ENCODE measurements around the gene HDAC10. TPM values are rescaled to one million over a fixed set of nuclear protein-coding genes. Genes with fewer than 3 reads are reported as not detected.

Gene HDAC10
- total RNA-seq, 4 donors from 2014 or later: 1.2 to 40.5 (median 20.6) TPM

- H3K36me3 ChIP-seq: no peaks in the 10 kb centered on the region
- H3K4me1 ChIP-seq: no peaks in the 10 kb centered on the region
- H3K27ac ChIP-seq: no peak overlapping the region
- no peak overlapping the region for H3K4me3 ChIP-seq
- intact Hi-C loops (cut with DNase I; ENCODE audit: low total_unique reads): no loop called here
- no peak for DNase-seq
- H3K27me3 ChIP-seq: no peaks in the 10 kb centered on the region
- H3K9me3 ChIP-seq: no peaks in the 10 kb centered on the region
- TF ChIP-seq POLR2A (IDR thresholded peaks at IDR 0.05): no peak
These were observed 21.7 kb downstream of the HDAC10 start for GRCh38 chr22:50229370-50229769.

- Histone ChIP-seq H3K36me3 (no peaks in the 10 kb centered on the region), H3K9me3 (no peaks in the 10 kb centered on the region), H3K27me3 (no peaks in the 10 kb centered on the region), H3K4me3 (no peak overlapping the region), H3K27ac (no peak overlapping the region), H3K4me1 (no peaks in the 10 kb centered on the region)
- no peak for DNase-seq
- intact Hi-C loops (cut with DNase I; ENCODE audit: low total_unique reads): no loop called here
- TF ChIP-seq, protein P1, sequence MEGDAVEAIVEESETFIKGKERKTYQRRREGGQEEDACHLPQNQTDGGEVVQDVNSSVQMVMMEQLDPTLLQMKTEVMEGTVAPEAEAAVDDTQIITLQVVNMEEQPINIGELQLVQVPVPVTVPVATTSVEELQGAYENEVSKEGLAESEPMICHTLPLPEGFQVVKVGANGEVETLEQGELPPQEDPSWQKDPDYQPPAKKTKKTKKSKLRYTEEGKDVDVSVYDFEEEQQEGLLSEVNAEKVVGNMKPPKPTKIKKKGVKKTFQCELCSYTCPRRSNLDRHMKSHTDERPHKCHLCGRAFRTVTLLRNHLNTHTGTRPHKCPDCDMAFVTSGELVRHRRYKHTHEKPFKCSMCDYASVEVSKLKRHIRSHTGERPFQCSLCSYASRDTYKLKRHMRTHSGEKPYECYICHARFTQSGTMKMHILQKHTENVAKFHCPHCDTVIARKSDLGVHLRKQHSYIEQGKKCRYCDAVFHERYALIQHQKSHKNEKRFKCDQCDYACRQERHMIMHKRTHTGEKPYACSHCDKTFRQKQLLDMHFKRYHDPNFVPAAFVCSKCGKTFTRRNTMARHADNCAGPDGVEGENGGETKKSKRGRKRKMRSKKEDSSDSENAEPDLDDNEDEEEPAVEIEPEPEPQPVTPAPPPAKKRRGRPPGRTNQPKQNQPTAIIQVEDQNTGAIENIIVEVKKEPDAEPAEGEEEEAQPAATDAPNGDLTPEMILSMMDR (IDR thresholded peaks at IDR 0.05): no peak
- no peak for TF ChIP-seq POLR2A (IDR thresholded peaks at IDR 0.05)
These were observed 22.7 kb downstream of the HDAC10 start for GRCh38 chr22:50228366-50228765.

DNA sequence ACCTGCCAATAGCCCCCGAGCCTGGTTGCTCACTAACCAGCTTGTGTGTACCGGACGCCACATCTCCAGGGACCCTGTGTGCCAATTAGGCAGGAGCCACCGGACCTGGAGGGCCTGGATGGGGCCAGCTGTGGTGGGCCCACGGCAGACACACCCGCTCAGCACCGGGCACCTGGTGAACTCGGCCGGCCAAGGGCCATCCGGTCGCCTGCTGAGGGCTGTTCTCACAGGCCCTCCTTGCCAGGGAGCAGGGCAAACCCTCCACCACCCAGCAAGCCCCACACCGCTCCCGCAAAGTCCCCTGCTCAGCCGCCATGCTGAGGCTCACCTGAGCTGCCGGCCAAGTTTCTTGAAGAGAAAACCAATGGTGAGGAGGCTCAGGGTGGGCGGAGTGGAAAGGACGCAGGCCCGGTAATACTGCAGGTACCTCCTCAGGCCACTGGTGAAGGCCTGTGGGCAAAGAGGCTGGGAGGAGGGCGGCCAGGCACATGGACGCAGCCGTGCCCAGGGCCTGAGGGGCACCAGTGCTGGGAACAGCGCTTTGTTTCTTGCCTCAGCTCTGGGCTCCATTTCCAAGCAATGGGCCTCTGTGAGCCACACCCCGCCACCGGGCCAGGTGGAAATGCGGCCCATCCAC lies 23.4 kb downstream of the HDAC10 start:
- no peak for DNase-seq
- no peaks in the 10 kb centered on the region for H3K36me3 ChIP-seq
- H3K4me1 ChIP-seq: no peaks in the 10 kb centered on the region
- H3K9me3 ChIP-seq: no peaks in the 10 kb centered on the region
- intact Hi-C loops (cut with DNase I; ENCODE audit: low total_unique reads): no loop called here
- no peak overlapping the region for H3K27ac ChIP-seq
- TF ChIP-seq POLR2A (IDR thresholded peaks at IDR 0.05): no peak
- TF ChIP-seq, protein P1 (IDR thresholded peaks at IDR 0.05): no peak
- no peak overlapping the region for H3K4me3 ChIP-seq
- no peaks in the 10 kb centered on the region for H3K27me3 ChIP-seq

- intact Hi-C loops (cut with DNase I; ENCODE audit: low total_unique reads): no loop called here
- no peak for DNase-seq
- H3K36me3 ChIP-seq: no peaks in the 10 kb centered on the region
These were observed 24.2 kb downstream of the HDAC10 start for GRCh38 chr22:50226875-50227165.

DNA sequence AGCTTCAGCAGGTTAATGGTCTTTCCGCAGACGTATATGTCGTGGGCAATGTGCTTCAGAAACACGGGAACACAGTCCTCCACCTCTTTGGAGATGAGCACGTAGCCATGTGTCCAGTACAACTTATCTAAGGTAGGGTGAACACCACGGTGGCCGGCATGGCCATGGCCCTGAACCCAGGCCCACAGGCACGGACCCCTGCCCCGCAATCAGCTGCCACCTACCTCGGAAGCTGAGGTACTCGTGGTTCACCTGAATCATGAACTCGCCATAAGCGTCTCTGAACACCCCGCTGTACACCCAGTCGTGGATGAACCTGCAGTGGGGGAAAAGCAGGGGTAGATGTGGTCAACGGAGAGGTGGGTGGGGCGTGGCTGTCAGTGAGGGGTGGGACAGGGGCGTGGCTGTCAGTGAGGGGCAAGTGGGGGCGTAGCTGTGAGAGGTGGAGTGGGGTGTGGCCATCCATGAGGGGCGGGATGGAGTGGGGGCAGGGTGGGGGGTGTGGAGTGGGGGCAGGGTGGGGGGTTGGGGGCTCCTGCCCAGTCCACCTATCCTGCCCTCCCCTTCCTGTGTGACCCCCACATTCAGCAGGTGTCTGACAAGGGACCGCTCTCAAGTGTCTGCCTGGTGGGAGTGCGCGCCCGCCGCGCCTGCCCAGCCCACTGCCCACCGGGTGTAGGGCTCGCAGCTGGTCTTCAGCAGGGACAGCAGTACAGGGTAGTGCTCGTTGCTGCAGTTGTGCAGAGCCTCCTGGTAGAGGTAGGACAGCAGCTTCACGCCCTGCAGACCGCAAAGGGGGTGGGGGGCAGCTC lies 24.8 kb downstream of the HDAC10 start:
- Histone ChIP-seq H3K9me3 (no peaks in the 10 kb centered on the region), H3K36me3 (no peaks in the 10 kb centered on the region), H3K27me3 (no peaks in the 10 kb centered on the region), H3K4me3 (no peak overlapping the region), H3K27ac (no peak overlapping the region), H3K4me1 (no peaks in the 10 kb centered on the region)
- intact Hi-C loops (cut with DNase I; ENCODE audit: low total_unique reads): no loop called here
- TF ChIP-seq POLR2A (IDR thresholded peaks at IDR 0.05): no peak
- TF ChIP-seq, protein P1 (IDR thresholded peaks at IDR 0.05): no peak
- no peak for DNase-seq

More at GRCh38 chr22:50226875-50227165, 24.2 kb downstream of the HDAC10 start:
- Histone ChIP-seq H3K4me3 (no peak overlapping the region), H3K27me3 (no peaks in the 10 kb centered on the region), H3K27ac (no peak overlapping the region), H3K9me3 (no peaks in the 10 kb centered on the region), H3K4me1 (no peaks in the 10 kb centered on the region)
- TF ChIP-seq, protein P1 (IDR thresholded peaks at IDR 0.05): no peak
- no peak for TF ChIP-seq POLR2A (IDR thresholded peaks at IDR 0.05)
